ENCODE results near the gene C2orf81.

DNA sequence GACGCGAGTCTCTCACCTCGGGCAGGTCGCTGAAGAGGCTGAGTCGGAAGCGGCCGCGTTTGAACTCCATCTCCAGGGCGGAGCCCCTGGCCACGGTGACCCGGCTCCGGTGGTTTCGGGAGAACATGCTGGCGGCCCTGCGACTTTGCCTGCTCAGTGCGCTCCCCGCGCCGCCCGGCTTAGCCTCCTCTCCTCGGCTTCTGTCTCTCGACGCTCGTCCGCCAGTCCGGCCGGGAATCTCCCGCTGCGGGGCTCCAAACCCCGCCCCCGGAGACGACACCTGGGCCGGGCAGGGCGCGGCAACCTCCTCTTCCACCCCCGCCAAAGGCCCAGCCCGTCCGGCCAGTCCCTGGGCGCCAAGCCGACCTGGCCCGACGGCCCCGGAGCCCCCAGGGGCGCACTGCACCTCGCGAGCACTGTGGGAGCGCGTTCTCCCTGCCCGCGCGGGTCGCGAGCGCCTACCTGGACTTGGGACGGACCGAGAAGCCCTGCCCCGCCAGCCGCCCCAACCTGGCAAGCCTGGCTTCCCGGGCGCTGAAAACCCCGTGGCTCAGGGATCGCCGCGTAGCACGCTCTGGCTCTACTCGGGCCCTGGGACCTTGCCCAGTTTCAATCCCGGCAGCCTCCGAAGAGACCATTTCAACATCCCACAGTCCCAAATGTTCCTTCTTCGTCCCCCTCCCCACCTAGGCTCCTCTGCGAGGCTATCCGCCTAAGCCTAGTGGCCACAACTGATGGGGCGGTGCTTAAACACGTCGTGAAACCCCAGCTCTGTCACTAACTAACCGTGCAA is 20.5 kb upstream of the C2orf81 start, which contains the start of gene RTKN:
- TF ChIP-seq EZH2 (IDR thresholded peaks at IDR 0.05; ENCODE audit: borderline replicate concordance, low read length): no peak
- TF ChIP-seq CTCF (IDR thresholded peaks at IDR 0.05; ENCODE audit: low read length): no peak
